ENCODE results near the gene INTS6.

DNA sequence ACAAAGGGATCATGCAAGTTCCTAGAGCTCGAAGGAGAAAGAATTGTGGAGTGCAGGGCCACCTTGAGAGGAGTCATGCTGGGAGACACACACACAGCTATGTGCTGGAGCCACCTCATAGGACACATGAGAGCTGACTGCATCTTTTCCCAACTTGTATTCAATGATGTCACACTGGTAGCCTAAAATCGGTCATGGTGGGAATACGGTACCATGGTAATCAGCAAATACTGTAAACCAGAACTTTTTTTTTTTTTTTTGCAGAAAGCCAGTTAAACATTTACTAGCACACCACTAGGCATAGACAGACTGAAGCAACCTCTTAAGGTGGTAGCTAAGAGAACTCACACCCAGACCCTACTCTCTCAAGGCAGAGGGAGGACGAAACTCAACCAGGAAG lies 47.0 kb upstream of the INTS6 start:
- TF ChIP-seq POLR2AphosphoS5 (IDR thresholded peaks at IDR 0.05) (no peak), CTCF (IDR thresholded peaks at IDR 0.05) (no peak), EP300 (IDR thresholded peaks at IDR 0.05) (no peak), POLR2A (IDR thresholded peaks at IDR 0.05; ENCODE audit: low read depth) (no peak)

All from esophagus muscularis mucosa (tissue), 4 donors.